Mesothelial cell of epicardium (in vitro differentiated cells): ENCODE data around the gene SF3B3. TPM values are rescaled to one million over a fixed set of nuclear protein-coding genes. Genes with fewer than 3 reads are reported as not detected.

Experiments used
- DNase-seq, 2 experiments: peaks; one replicate each; pipeline ENCODE4 v3.0.0; 2021; ENCODE audit warnings: low spot score in 2 of 2; ENCODE audit not compliant: unreplicated experiment in 2 of 2
- H3K27ac Mint-ChIP-seq: 2 replicates; pipeline ENCODE4 v1.8.0; 2021; ENCODE audit warnings: mixed read lengths
- H3K27me3 Mint-ChIP-seq: 2 replicates; pipeline ENCODE4 v1.8.0; 2021; ENCODE audit warnings: low read depth, mixed read lengths
- H3K36me3 Mint-ChIP-seq: 2 replicates; pipeline ENCODE4 v1.8.0; 2021; ENCODE audit warnings: mixed read lengths
- H3K4me1 Mint-ChIP-seq: 2 replicates; pipeline ENCODE4 v1.8.0; 2021; ENCODE audit warnings: mixed read lengths
- H3K4me3 Mint-ChIP-seq: 2 replicates; pipeline ENCODE4 v1.8.0; 2021; ENCODE audit warnings: mild to moderate bottlenecking, moderate library complexity, mixed read lengths
- H3K9me3 Mint-ChIP-seq: 2 replicates; pipeline ENCODE4 v1.8.0; 2021; ENCODE audit warnings: mixed read lengths
- total RNA-seq: library from RNA; stranded (reverse); gene quantifications from 3 replicates; pipeline ENCODE4 v1.2.1, GENCODE V29; 2021
- TF ChIP-seq, protein P1 (sequence below): fragments of 200-600 bp; sonication (generic); IDR thresholded peaks from one replicate; pipeline ENCODE4 v1.5.0; 2021; ENCODE audit warnings: antibody characterized with exemption; ENCODE audit not compliant: unreplicated experiment

Gene SF3B3
- total RNA-seq, 1 donor from 2014 or later = 351 TPM

DNA sequence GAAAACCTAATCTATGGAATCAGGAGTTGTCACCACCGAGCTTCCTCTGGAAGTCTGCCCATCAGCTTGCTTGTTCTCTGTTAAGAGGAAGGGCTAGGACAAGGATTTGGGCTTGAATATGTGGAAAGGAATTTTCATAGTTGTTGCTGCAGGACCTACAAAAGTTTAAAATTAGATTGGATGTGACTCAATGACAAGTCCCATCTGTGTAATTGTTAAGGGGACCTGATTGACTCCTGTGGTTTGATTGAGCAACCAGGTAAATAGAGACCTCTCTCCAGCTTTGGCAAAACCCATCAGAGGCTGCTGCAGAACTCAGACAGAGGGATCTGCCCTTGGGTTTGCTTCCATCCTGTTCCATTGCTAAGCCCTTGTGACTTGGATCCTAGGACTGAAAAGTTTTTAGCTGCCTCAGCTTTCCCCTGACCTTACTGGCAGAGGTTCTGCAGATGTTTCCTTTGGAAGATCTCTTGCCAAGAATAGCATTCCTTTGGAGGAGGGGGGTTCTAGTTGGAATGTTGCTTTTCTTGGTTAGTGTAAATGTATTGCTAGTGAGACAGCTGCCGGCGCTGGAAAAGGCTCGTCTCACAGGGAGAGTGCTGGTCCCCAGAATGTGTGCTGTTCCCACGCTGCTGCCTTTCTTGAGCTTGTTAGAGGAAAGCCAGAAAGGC is 50.0 kb downstream of the SF3B3 start:
- H3K4me1 Mint-ChIP-seq = peaks cover 15% of the 10 kb centered on the region
- peaks cover 31% of the 10 kb centered on the region for H3K36me3 Mint-ChIP-seq
- H3K27ac Mint-ChIP-seq = peak overlapping the region; percentile 85
- H3K27me3 Mint-ChIP-seq = no peaks in the 10 kb centered on the region
- H3K4me3 Mint-ChIP-seq = no peak overlapping the region
- H3K9me3 Mint-ChIP-seq = no peaks in the 10 kb centered on the region
- TF ChIP-seq, protein P1, sequence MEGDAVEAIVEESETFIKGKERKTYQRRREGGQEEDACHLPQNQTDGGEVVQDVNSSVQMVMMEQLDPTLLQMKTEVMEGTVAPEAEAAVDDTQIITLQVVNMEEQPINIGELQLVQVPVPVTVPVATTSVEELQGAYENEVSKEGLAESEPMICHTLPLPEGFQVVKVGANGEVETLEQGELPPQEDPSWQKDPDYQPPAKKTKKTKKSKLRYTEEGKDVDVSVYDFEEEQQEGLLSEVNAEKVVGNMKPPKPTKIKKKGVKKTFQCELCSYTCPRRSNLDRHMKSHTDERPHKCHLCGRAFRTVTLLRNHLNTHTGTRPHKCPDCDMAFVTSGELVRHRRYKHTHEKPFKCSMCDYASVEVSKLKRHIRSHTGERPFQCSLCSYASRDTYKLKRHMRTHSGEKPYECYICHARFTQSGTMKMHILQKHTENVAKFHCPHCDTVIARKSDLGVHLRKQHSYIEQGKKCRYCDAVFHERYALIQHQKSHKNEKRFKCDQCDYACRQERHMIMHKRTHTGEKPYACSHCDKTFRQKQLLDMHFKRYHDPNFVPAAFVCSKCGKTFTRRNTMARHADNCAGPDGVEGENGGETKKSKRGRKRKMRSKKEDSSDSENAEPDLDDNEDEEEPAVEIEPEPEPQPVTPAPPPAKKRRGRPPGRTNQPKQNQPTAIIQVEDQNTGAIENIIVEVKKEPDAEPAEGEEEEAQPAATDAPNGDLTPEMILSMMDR = no peak
- no peak for DNase-seq

DNA sequence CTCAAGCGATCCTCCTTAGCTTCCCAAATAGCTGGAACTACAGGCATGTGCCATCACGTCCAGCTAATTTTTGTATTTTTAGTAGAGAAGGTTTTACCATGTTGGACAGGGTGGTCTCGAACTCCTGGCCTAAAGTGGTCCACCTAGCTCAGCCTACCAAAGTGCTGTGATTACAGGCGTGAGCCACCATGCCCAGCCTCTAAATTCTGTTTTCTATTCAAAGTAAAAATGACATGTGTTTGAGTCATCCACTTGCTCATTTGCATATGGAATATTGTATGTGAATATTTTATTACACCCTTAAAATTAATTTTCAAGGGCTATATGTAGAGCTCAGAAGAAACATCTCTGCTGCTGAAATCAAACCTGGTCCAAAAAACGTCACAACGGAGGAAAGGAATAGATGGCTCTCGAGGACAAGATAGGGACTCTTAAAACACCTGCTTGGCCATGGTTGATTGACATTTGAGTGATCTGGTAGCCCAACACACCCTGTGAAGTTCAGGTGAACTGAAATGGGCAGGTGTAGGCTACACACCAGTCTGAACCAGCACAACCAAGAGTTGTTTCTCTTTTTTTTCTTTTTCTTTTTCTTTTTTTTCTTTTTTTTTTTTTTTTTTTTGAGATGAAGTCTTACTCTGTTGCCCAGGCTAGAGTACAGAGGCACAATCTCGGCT is 51.1 kb downstream of the SF3B3 start:
- Mint-ChIP-seq H3K4me1 (peaks cover 15% of the 10 kb centered on the region), H3K36me3 (peaks cover 27% of the 10 kb centered on the region), H3K9me3 (no peaks in the 10 kb centered on the region), H3K27me3 (no peaks in the 10 kb centered on the region), H3K4me3 (no peak overlapping the region), H3K27ac (no peak overlapping the region)
- DNase-seq = no peak
- TF ChIP-seq, protein P1 = no peak

DNA sequence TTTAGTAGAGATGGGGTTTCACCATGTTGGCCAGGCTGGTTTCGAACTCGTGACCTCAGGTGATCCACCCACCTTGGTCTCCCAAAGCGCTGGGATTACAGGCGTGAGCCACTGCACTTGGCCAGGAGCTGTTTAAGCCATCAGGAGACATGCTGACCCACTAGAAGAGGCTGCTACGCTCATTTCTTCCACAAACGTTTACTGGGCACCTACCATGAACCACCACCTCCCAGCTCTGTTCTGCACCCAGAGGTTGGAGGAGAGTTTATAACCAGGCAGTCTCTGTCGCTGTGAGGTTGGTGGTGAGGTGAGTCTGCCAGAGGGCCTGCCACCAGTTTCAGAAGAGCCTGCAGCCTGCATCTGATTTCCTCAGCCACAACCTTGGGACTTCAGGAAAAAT is 51.8 kb downstream of the SF3B3 start:
- peaks cover 15% of the 10 kb centered on the region for H3K4me1 Mint-ChIP-seq
- no peak overlapping the region for H3K27ac Mint-ChIP-seq
- H3K4me3 Mint-ChIP-seq = no peak overlapping the region
- H3K36me3 Mint-ChIP-seq = peaks cover 23% of the 10 kb centered on the region
- H3K9me3 Mint-ChIP-seq = no peaks in the 10 kb centered on the region
- no peak for DNase-seq
- TF ChIP-seq, protein P1 = no peak
- H3K27me3 Mint-ChIP-seq = no peaks in the 10 kb centered on the region

DNA sequence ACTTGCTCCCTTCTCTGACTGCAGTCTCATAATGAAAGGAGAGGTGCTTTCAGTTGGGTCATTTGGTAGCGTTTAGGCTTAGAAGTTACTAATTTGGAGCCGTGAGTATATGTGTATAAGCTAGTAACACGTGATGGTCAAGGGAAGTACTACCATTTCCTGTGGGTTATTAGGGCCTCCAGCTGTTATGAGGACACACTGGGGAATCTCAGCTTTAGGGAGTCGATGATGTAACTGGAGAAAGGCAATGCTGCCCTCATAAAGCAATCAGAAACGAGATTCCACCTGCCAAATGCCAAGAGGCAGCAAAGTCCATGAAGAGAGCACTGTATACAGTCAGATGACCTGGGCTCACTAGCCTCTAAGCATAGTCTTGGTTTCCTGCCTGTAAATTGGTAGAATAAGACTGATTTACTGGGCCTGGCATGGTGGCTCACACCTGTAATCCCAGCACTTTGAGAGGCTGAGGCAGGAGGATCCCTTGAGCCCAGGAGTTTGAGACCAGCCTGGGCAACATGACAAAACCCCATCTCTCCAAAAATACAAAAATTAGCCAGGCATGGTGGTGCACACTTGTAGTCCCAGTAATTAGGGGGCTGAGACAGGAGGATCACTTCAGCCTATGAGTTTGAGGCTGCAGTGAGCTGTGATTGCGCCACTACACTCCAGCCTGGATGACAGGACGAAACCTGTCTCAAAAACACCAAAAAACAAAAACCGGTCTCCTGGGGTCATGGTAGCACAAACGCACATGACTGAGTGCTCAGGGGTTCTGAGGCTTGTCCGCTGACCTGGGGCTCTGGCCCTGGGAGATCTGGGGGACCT is 53.0 kb downstream of the SF3B3 start:
- H3K27me3 Mint-ChIP-seq = no peaks in the 10 kb centered on the region
- peaks cover 19% of the 10 kb centered on the region for H3K4me1 Mint-ChIP-seq
- peak overlapping the region; percentile 75 for H3K27ac Mint-ChIP-seq
- no peaks in the 10 kb centered on the region for H3K9me3 Mint-ChIP-seq
- TF ChIP-seq, protein P1 = no peak
- H3K36me3 Mint-ChIP-seq = peaks cover 14% of the 10 kb centered on the region
- no peak for DNase-seq
- no peak overlapping the region for H3K4me3 Mint-ChIP-seq

DNA sequence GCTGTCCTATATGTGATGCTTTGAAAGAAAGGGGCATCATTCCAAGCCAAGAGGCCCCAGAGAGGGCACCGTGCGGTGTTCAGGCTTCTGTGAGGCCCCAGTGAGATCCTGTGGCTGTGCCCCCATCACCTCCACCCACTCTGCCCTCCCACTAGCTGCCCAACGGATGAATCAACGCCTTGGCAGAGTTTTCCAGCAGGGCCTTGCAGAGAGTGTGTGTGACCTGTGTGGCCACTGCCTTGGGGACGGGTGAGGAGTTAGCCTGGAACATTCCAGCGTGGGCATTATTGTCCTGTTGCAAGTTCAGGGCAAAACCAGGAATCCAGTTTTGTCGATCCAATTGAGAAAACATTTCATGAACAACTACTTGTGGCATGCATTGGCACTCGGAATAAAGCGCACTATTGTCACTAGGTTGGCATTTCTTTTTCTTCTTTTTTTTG is 53.7 kb downstream of the SF3B3 start:
- TF ChIP-seq, protein P1 = no peak
- Mint-ChIP-seq H3K27me3 (no peaks in the 10 kb centered on the region), H3K4me3 (no peak overlapping the region), H3K27ac (no peak overlapping the region), H3K36me3 (peaks cover 9% of the 10 kb centered on the region), H3K9me3 (no peaks in the 10 kb centered on the region), H3K4me1 (peaks cover 20% of the 10 kb centered on the region)
- DNase-seq = no peak
